Measurements from ENCODE around the gene SEC14L3. TPM values are rescaled to one million over a fixed set of nuclear protein-coding genes. Genes with fewer than 3 reads are reported as not detected.
A peak's percentile ranks its signal among the peaks of the same experiment; 100 is the strongest.

Gene SEC14L3
- total RNA-seq, 1 experiment from 2014 or later = not detected

DNA sequence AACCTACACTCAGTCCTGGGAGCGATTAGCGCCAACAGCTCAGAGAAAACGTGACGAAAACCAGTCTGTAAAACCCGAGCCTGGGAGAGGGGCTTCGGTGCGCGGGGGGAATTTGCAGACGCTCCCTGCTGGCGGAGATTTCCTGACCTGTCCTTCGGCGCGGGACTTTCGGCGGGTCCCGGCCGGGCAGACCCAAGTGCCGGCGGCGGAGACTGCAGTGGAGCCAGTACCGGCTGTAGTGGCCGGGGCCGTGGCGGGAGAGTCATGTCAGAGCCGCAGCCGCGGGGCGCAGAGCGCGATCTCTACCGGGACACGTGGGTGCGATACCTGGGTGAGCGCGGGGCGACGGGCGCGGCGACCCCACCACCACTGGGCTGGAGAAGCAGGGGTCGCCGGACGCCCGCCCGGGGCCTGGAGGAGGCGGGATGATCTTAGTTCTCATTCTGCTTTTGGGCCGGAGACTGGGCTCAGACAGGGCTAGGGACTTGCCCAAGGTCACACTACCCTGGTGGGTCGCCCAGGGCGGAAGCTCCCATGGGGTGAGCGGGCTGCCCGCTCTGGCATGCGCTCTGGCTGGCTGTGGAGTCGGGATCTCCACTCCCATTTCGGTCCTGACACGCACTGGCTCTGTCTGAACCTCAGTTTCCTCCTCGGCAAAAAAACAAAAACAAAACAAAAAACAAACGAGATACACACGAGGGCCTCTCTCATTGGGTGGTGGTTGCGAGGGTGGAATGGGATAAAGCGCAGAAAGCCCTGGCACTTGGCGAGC is 46.0 kb downstream of the SEC14L3 start, which contains the start of gene MTFP1:
Gene MTFP1, plus strand, starts transcription at position 153 of the 772 bp plus-strand sequence. Its CDS starts 112 bp downstream, at position 265.
- H2BK5ac ChIP-seq (ENCODE audit: insufficient read length, low read length) = no peak within 1 kb of the TSS
- H2BK12ac ChIP-seq (ENCODE audit: insufficient read length, low read depth, low read length) = no peak within 1 kb of the TSS
- no peak within 1 kb of the TSS for H3T11ph ChIP-seq (ENCODE audit: low read length)
- Mint-ChIP-seq H3K36me3 (ENCODE audit: insufficient read depth in 1 of 3, low read depth in 3 of 3) (peaks cover 12 to 30% (median 30%) of the 10 kb centered on the region in 3 experiments), H3K4me3 (peak within 1 kb of the TSS; percentile 87 to 93), H3K27ac (peak within 1 kb of the TSS; percentile 88 to 97 (median 94)), H3K4me1 (peaks cover 37 to 38% of the 10 kb centered on the region in 2 experiments), H3K9me3 (no peaks in the 10 kb centered on the region), H3K27me3 (ENCODE audit: low read depth) (no peaks in the 10 kb centered on the region; the same call in 1 of the 2 replicates)
- no peaks in the 10 kb centered on the region for H3K27me3 ChIP-seq (ENCODE audit: insufficient read depth, low read length)
- H3K4me1 ChIP-seq (ENCODE audit: insufficient read depth, low read length) = peaks cover 7% of the 10 kb centered on the region; the same call in 1 of the 2 replicates
- H4K5ac ChIP-seq (ENCODE audit: insufficient read length, low read depth, low read length) = no peak within 1 kb of the TSS
- H3K9me3 ChIP-seq (ENCODE audit: control insufficient read depth, low read depth, low read length) = no peaks in the 10 kb centered on the region
- no CpG with 5 or more reads among the region's 61 CpGs for WGBS (ENCODE audit: extremely low coverage, insufficient read length, low lambda C conversion rate)
- H2BK120ac ChIP-seq (ENCODE audit: low read depth, low read length, poor library complexity, severe bottlenecking) = no peak within 1 kb of the TSS
- H2AK5ac ChIP-seq (ENCODE audit: insufficient read length, low read length) = no peak within 1 kb of the TSS
- peak within 1 kb of the TSS; percentile 83 for H3K4me2 ChIP-seq (ENCODE audit: insufficient read depth, insufficient read length, low read length)
- no peak within 1 kb of the TSS for H4K91ac ChIP-seq (ENCODE audit: insufficient read length, low read depth, low read length)
- H3K14ac ChIP-seq (ENCODE audit: insufficient read depth, low read length) = peak within 1 kb of the TSS; percentile 71
- H3K56ac ChIP-seq (ENCODE audit: insufficient read length, low read depth, low read length) = no peak within 1 kb of the TSS
- H3K79me2 ChIP-seq (ENCODE audit: insufficient read depth, low read length) = no peaks in the 10 kb centered on the region; the same call in 1 of the 2 replicates
- H3K9ac ChIP-seq (ENCODE audit: extremely low read depth, insufficient read length, low read length) = peak within 1 kb of the TSS; percentile 66
- H3K27ac ChIP-seq (ENCODE audit: insufficient read length, low read depth, low read length) = no peak within 1 kb of the TSS
- no peak within 1 kb of the TSS for H2BK15ac ChIP-seq (ENCODE audit: low read depth, low read length)
- H3K18ac ChIP-seq (ENCODE audit: insufficient read length, low read depth, low read length) = peak within 1 kb of the TSS; percentile 61
- no peak within 1 kb of the TSS for H4K8ac ChIP-seq (replicated peaks; ENCODE audit: insufficient read length, low read depth, low read length)
- peak; percentile 87 for DNase-seq
- no peak for TF ChIP-seq CTCF (conservative IDR thresholded peaks at IDR 0.05)
- H3K23ac ChIP-seq (ENCODE audit: insufficient read length, low read depth, low read length) = no peak within 1 kb of the TSS
- H4K20me1 ChIP-seq (ENCODE audit: control insufficient read depth, insufficient read depth, insufficient read length) = no peaks in the 10 kb centered on the region
- H2AFZ ChIP-seq (ENCODE audit: low read length) = peak within 1 kb of the TSS; percentile 11
- H2BK20ac ChIP-seq (ENCODE audit: low read depth, low read length, poor library complexity, severe bottlenecking) = no peak within 1 kb of the TSS
- H3K4ac ChIP-seq (ENCODE audit: low read depth, low read length) = no peak within 1 kb of the TSS
- peaks cover 21% of the 10 kb centered on the region for H3K23me2 ChIP-seq (ENCODE audit: insufficient read length, low read depth, low read length, poor library complexity, severe bottlenecking)
- no peaks in the 10 kb centered on the region for H3K79me1 ChIP-seq (ENCODE audit: insufficient read depth, low read depth, low read length, poor library complexity, severe bottlenecking)

Measured in H9 (cell line).